Measurements from ENCODE around the gene C8A.

C8A gene

GRCh38 chr1:56854521-56855099, at the start of gene C8A:
TSS of gene C8A (plus strand) at chr1:56854797. CDS start at chr1:56854902, 105 bp downstream.
- Mint-ChIP-seq H3K9me3 (ENCODE audit: low read depth) (no peaks in the 10 kb centered on the region), H3K27me3 (peaks cover 12% of the 10 kb centered on the region), H3K4me1 (ENCODE audit: low read depth) (no peaks in the 10 kb centered on the region), H3K27ac (no peak within 1 kb of the TSS), H3K4me3 (no peak within 1 kb of the TSS), H3K36me3 (no peaks in the 10 kb centered on the region)

- H3K4me1 Mint-ChIP-seq (ENCODE audit: low read depth): no peaks in the 10 kb centered on the region
- no peaks in the 10 kb centered on the region for H3K36me3 Mint-ChIP-seq
- no peaks in the 10 kb centered on the region for H3K9me3 Mint-ChIP-seq (ENCODE audit: low read depth)
- peaks cover 6% of the 10 kb centered on the region for H3K27me3 Mint-ChIP-seq
- H3K4me3 Mint-ChIP-seq: no peak overlapping the region
- H3K27ac Mint-ChIP-seq: no peak overlapping the region
Measured at GRCh38 chr1:56806804-56807203, 47.8 kb upstream of the C8A start.

- Mint-ChIP-seq H3K36me3 (no peaks in the 10 kb centered on the region), H3K9me3 (ENCODE audit: low read depth) (no peaks in the 10 kb centered on the region), H3K27ac (no peak overlapping the region), H3K27me3 (peaks cover 12% of the 10 kb centered on the region), H3K4me3 (no peak overlapping the region), H3K4me1 (ENCODE audit: low read depth) (no peaks in the 10 kb centered on the region)
Measured at GRCh38 chr1:56808410-56808809, 46.2 kb upstream of the C8A start.

GRCh38 chr1:56811331-56811730, 43.3 kb upstream of the C8A start:
- Mint-ChIP-seq H3K4me3 (no peak overlapping the region), H3K27me3 (peaks cover 10% of the 10 kb centered on the region), H3K27ac (no peak overlapping the region), H3K9me3 (ENCODE audit: low read depth) (no peaks in the 10 kb centered on the region), H3K36me3 (no peaks in the 10 kb centered on the region), H3K4me1 (ENCODE audit: low read depth) (no peaks in the 10 kb centered on the region)

- Mint-ChIP-seq H3K27ac (no peak overlapping the region), H3K4me1 (ENCODE audit: low read depth) (no peaks in the 10 kb centered on the region), H3K36me3 (no peaks in the 10 kb centered on the region), H3K27me3 (peaks cover 13% of the 10 kb centered on the region), H3K9me3 (ENCODE audit: low read depth) (no peaks in the 10 kb centered on the region), H3K4me3 (no peak overlapping the region)
Measured at GRCh38 chr1:56814205-56814604, 40.4 kb upstream of the C8A start.

GRCh38 chr1:56816264-56816663, 38.3 kb upstream of the C8A start:
- no peaks in the 10 kb centered on the region for H3K4me1 Mint-ChIP-seq (ENCODE audit: low read depth)
- H3K27me3 Mint-ChIP-seq: peaks cover 12% of the 10 kb centered on the region

GRCh38 chr1:56816909-56817308, 37.7 kb upstream of the C8A start:
- Mint-ChIP-seq H3K4me3 (no peak overlapping the region), H3K27me3 (peaks cover 14% of the 10 kb centered on the region), H3K9me3 (ENCODE audit: low read depth) (no peaks in the 10 kb centered on the region), H3K36me3 (no peaks in the 10 kb centered on the region), H3K4me1 (ENCODE audit: low read depth) (no peaks in the 10 kb centered on the region), H3K27ac (no peak overlapping the region)

More at GRCh38 chr1:56816264-56816663, 38.3 kb upstream of the C8A start:
- no peak overlapping the region for H3K4me3 Mint-ChIP-seq
- H3K36me3 Mint-ChIP-seq: no peaks in the 10 kb centered on the region
- H3K27ac Mint-ChIP-seq: no peak overlapping the region
- H3K9me3 Mint-ChIP-seq (ENCODE audit: low read depth): no peaks in the 10 kb centered on the region

GRCh38 chr1:56817716-56818463, 36.7 kb upstream of the C8A start:
- no peak overlapping the region for H3K27ac Mint-ChIP-seq
- no peaks in the 10 kb centered on the region for H3K9me3 Mint-ChIP-seq (ENCODE audit: low read depth)
- H3K4me1 Mint-ChIP-seq (ENCODE audit: low read depth): no peaks in the 10 kb centered on the region
- no peaks in the 10 kb centered on the region for H3K36me3 Mint-ChIP-seq
- no peak overlapping the region for H3K4me3 Mint-ChIP-seq
- peaks cover 10% of the 10 kb centered on the region for H3K27me3 Mint-ChIP-seq

GRCh38 chr1:56819387-56819899, 35.2 kb upstream of the C8A start, which contains the start of gene FYB2:
TSS of gene FYB2 (minus strand) at chr1:56819404. CDS start at chr1:56819290, 114 bp downstream.
- Mint-ChIP-seq H3K9me3 (ENCODE audit: low read depth) (no peaks in the 10 kb centered on the region), H3K4me3 (no peak within 1 kb of the TSS), H3K27ac (no peak within 1 kb of the TSS)

GRCh38 chr1:56820755-56821461, 33.7 kb upstream of the C8A start:
- Mint-ChIP-seq H3K27ac (no peak overlapping the region), H3K4me3 (no peak overlapping the region), H3K9me3 (ENCODE audit: low read depth) (no peaks in the 10 kb centered on the region), H3K4me1 (ENCODE audit: low read depth) (no peaks in the 10 kb centered on the region), H3K36me3 (no peaks in the 10 kb centered on the region), H3K27me3 (peaks cover 11% of the 10 kb centered on the region)

More at GRCh38 chr1:56819387-56819899, 35.2 kb upstream of the C8A start, which contains the start of gene FYB2:
- peaks cover 7% of the 10 kb centered on the region for H3K27me3 Mint-ChIP-seq
- no peaks in the 10 kb centered on the region for H3K4me1 Mint-ChIP-seq (ENCODE audit: low read depth)
- no peaks in the 10 kb centered on the region for H3K36me3 Mint-ChIP-seq

- Mint-ChIP-seq H3K4me1 (ENCODE audit: low read depth) (no peaks in the 10 kb centered on the region), H3K9me3 (ENCODE audit: low read depth) (no peaks in the 10 kb centered on the region), H3K27me3 (peaks cover 13% of the 10 kb centered on the region), H3K4me3 (no peak overlapping the region), H3K27ac (no peak overlapping the region), H3K36me3 (no peaks in the 10 kb centered on the region)
Measured at GRCh38 chr1:56821462-56821797, 33.2 kb upstream of the C8A start.

- H3K4me1 Mint-ChIP-seq (ENCODE audit: low read depth): no peaks in the 10 kb centered on the region
- H3K36me3 Mint-ChIP-seq: no peaks in the 10 kb centered on the region
- peaks cover 12% of the 10 kb centered on the region for H3K27me3 Mint-ChIP-seq
- no peak overlapping the region for H3K4me3 Mint-ChIP-seq
- H3K9me3 Mint-ChIP-seq (ENCODE audit: low read depth): no peaks in the 10 kb centered on the region
- H3K27ac Mint-ChIP-seq: no peak overlapping the region
Measured at GRCh38 chr1:56824271-56824670, 30.3 kb upstream of the C8A start.

- H3K27ac Mint-ChIP-seq: no peak overlapping the region
- H3K4me3 Mint-ChIP-seq: no peak overlapping the region
- H3K36me3 Mint-ChIP-seq: no peaks in the 10 kb centered on the region
- no peaks in the 10 kb centered on the region for H3K4me1 Mint-ChIP-seq (ENCODE audit: low read depth)
- no peaks in the 10 kb centered on the region for H3K9me3 Mint-ChIP-seq (ENCODE audit: low read depth)
- H3K27me3 Mint-ChIP-seq: peaks cover 12% of the 10 kb centered on the region
Measured at GRCh38 chr1:56824938-56825337, 29.7 kb upstream of the C8A start.

GRCh38 chr1:56825436-56825835, 29.2 kb upstream of the C8A start:
- Mint-ChIP-seq H3K36me3 (no peaks in the 10 kb centered on the region), H3K4me3 (no peak overlapping the region), H3K27me3 (peaks cover 14% of the 10 kb centered on the region), H3K9me3 (ENCODE audit: low read depth) (no peaks in the 10 kb centered on the region), H3K4me1 (ENCODE audit: low read depth) (no peaks in the 10 kb centered on the region), H3K27ac (no peak overlapping the region)

- H3K27ac Mint-ChIP-seq: no peak overlapping the region
- H3K27me3 Mint-ChIP-seq: peaks cover 17% of the 10 kb centered on the region
- H3K9me3 Mint-ChIP-seq (ENCODE audit: low read depth): no peaks in the 10 kb centered on the region
- H3K4me1 Mint-ChIP-seq (ENCODE audit: low read depth): peaks cover 6% of the 10 kb centered on the region
- no peaks in the 10 kb centered on the region for H3K36me3 Mint-ChIP-seq
- no peak overlapping the region for H3K4me3 Mint-ChIP-seq
Measured at GRCh38 chr1:56827711-56828110, 26.9 kb upstream of the C8A start.

All from activated naive CD8-positive, alpha-beta T cell (primary cell).